ES-I3 (cell line): ENCODE data around the gene SH3BGRL3.

Experiments
- H3K36me3 ChIP-seq: 2 replicates; pipeline ENCODE4 v1.6.1; 2013; ENCODE audit warnings: mild to moderate bottlenecking, low read length, control low read depth, moderate library complexity; ENCODE audit not compliant: insufficient read depth
- H3K4me1 ChIP-seq: 2 replicates; pipeline ENCODE4 v1.6.1; 2013; ENCODE audit warnings: mild to moderate bottlenecking, control low read depth, low read length; ENCODE audit not compliant: insufficient read depth
- H3K9ac ChIP-seq: 2 replicates; pipeline ENCODE4 v1.6.1; 2013; ENCODE audit warnings: low read depth, mild to moderate bottlenecking, low read length, moderate library complexity
- H3K9me3 ChIP-seq: 2 replicates; pipeline ENCODE4 v1.6.1; 2013; ENCODE audit warnings: mild to moderate bottlenecking, low read length, moderate library complexity; ENCODE audit not compliant: control insufficient read depth, insufficient read depth

The SH3BGRL3 gene

GRCh38 chr1:26268290-26269197 is 11.3 kb upstream of the SH3BGRL3 start:
- no peaks in the 10 kb centered on the region for H3K4me1 ChIP-seq
- peaks cover 42% of the 10 kb centered on the region for H3K36me3 ChIP-seq
- no peaks in the 10 kb centered on the region; the same call in 1 of the 2 replicates for H3K9me3 ChIP-seq
- H3K9ac ChIP-seq, result no peak overlapping the region

DNA sequence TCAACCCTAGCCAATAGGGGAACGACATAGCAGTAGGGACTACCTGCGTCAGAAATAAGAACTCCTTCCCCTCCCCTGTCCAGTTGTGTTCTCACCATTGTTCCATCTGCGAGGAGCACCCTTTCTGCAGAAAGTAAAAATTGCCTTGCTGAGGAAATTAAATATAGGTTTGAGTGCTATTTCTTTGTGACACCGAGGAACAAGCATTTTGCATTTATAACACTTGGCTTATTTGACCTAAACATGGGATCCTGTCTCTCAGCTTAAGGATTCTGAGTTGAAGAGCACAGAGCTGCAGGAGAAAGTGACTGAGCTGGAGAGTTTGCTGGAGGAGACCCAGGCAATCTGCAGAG is 10.7 kb upstream of the SH3BGRL3 start:
- Histone ChIP-seq H3K4me1 (no peaks in the 10 kb centered on the region), H3K36me3 (peaks cover 42% of the 10 kb centered on the region), H3K9ac (no peak overlapping the region), H3K9me3 (no peaks in the 10 kb centered on the region; the same call in 1 of the 2 replicates)

DNA sequence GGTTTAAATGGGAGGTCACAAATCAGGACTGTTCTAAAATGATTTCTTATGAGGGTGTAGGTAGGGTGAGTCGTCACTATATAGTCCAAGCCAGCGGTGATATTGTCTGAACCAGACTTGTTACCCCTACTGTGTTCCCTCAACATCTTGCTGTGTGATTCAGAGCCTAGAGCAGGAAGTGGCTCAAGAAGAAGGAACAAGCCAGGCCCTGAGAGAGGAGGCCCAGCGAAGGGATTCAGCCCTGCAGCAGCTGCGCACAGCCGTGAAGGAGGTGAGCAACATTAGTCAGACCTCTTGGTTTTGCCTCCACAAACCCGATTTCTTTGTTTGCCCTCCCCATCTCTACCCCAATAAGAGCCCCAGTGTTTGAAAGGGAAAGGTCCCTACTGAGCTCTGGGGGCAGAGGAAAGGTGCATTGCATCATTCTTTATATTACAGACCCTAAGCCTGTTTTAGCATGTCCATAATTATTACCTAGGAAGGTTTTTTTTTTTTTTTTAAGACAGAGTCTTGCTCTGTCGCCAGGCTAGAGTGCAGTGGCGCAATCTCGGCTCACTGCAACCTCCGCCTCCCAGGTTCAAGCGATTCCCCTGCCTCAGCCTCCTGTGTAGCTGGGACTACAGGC is 5.0 kb upstream of the SH3BGRL3 start:
- Histone ChIP-seq H3K36me3 (peaks cover 38% of the 10 kb centered on the region), H3K9ac (no peak overlapping the region), H3K4me1 (peaks cover 9% of the 10 kb centered on the region; the same call in 1 of the 2 replicates), H3K9me3 (no peaks in the 10 kb centered on the region)

DNA sequence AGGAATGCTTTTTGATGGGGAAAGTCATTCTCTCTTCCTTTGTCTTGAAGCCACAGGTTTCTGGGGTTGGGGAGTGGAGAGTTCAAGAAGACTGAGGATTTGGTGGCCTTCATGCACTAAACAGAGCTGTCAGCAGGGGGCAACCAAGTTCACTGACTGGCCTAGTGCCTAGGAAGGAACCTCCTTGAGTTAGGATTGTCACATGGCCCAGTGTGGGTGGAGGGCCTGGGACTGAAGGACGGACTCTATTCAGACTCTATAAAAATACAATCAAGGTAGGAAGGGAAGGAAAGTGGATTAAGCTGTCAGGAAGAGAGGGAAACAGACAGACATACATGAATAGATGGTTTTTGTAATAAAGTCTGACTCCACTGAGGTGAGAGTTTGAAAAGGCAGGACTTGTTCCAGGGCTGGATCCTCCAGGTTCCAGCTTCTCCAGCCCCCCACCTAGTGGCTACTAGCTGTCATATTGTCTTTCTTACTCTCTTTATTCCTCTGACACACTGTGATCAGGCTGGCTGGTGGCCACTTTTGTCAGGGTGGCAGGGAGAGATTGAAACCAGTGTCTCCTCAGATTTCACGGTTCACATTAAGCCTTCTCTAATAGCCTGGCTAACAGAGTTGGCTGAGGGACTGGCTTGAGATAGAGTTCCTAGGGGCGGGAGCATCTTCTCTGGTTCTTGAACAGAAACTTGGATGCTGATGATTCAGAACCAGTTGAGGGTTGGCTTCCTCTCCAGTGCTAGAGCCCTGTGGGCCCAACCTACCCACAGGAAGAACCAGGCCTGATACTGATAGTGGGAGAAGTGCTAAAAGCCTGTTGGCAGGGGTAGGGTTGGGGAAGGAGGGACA is 4.1 kb upstream of the SH3BGRL3 start:
- Histone ChIP-seq H3K9me3 (no peaks in the 10 kb centered on the region), H3K4me1 (peaks cover 9% of the 10 kb centered on the region; the same call in 1 of the 2 replicates), H3K9ac (no peak overlapping the region), H3K36me3 (peaks cover 30% of the 10 kb centered on the region)

DNA sequence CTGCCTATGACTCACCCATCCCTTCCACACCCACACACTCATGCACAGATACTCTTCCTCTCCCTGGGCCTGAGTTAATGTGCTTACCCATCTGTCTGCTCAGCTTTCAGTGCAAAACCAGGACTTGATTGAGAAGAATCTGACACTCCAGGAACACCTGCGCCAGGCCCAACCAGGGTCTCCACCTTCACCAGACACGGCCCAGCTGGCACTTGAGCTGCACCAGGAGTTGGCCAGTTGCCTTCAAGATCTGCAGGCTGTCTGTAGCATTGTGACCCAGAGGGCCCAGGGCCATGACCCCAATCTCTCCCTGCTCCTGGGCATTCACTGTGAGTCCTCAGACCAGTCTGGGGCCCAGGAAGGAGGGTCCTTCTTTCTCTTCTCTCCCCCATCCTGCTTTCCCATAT is 3.5 kb upstream of the SH3BGRL3 start:
- peaks cover 14% of the 10 kb centered on the region for H3K4me1 ChIP-seq
- no peaks in the 10 kb centered on the region for H3K9me3 ChIP-seq
- H3K9ac ChIP-seq, result no peak overlapping the region
- H3K36me3 ChIP-seq, result peaks cover 25% of the 10 kb centered on the region

- peaks cover 19% of the 10 kb centered on the region for H3K36me3 ChIP-seq
- no peak overlapping the region for H3K9ac ChIP-seq
- H3K9me3 ChIP-seq, result no peaks in the 10 kb centered on the region
- peaks cover 18% of the 10 kb centered on the region for H3K4me1 ChIP-seq
Measured at GRCh38 chr1:26277261-26277661, 2.6 kb upstream of the SH3BGRL3 start.

- no peak overlapping the region for H3K9ac ChIP-seq
- peaks cover 18% of the 10 kb centered on the region for H3K4me1 ChIP-seq
- peaks cover 19% of the 10 kb centered on the region for H3K36me3 ChIP-seq
- H3K9me3 ChIP-seq, result no peaks in the 10 kb centered on the region
Measured at GRCh38 chr1:26277719-26278118, 2.2 kb upstream of the SH3BGRL3 start.

- Histone ChIP-seq H3K4me1 (peaks cover 18% of the 10 kb centered on the region), H3K9me3 (no peaks in the 10 kb centered on the region), H3K9ac (no peak overlapping the region), H3K36me3 (peaks cover 16% of the 10 kb centered on the region)
Measured at GRCh38 chr1:26278303-26278702, 1.6 kb upstream of the SH3BGRL3 start.

- peaks cover 18% of the 10 kb centered on the region for H3K4me1 ChIP-seq
- H3K9me3 ChIP-seq, result no peaks in the 10 kb centered on the region
- peak overlapping the region; percentile 65 for H3K9ac ChIP-seq
- H3K36me3 ChIP-seq, result peaks cover 16% of the 10 kb centered on the region
Measured at GRCh38 chr1:26278724-26279455, 996 bp upstream of the SH3BGRL3 start.

DNA sequence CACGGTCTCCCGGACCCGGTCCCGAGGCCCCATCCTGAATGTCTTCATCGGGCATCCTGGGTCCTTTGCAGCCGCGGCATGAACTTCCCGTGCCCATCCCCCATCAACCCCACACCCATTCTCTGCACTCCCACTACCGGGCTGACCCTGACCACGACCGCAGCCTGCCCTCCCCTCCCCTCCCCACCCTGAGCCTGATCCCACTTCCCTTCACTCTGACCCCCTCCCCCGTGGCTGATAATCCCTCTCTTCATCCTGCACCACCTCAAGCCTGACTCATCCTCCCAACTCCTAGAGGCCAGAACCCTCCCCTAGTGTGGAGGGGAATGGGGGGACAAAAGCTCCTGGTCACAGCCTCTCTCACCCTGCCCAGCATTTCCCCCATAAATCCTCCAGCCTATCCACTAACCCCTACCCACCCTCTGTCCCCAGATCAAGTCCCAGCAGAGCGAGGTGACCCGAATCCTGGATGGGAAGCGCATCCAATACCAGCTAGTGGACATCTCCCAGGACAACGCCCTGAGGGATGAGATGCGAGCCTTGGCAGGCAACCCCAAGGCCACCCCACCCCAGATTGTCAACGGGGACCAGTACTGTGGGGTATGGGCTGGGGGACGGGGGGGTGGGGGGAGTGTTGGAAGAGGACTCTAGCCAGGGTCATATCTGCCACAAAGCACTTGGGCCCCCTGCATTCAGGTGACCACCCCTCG is 602 bp downstream of the SH3BGRL3 start:
- H3K4me1 ChIP-seq, result peaks cover 21% of the 10 kb centered on the region
- peak overlapping the region; percentile 65 for H3K9ac ChIP-seq
- H3K36me3 ChIP-seq, result peaks cover 10% of the 10 kb centered on the region

GRCh38 chr1:26281091-26281958 is 1.4 kb downstream of the SH3BGRL3 start:
- Histone ChIP-seq H3K4me1 (peaks cover 17% of the 10 kb centered on the region), H3K9ac (no peak overlapping the region), H3K36me3 (peaks cover 10% of the 10 kb centered on the region), H3K9me3 (no peaks in the 10 kb centered on the region)

More for the DNA sequence above, 602 bp downstream of the SH3BGRL3 start:
- H3K9me3 ChIP-seq, result no peaks in the 10 kb centered on the region

DNA sequence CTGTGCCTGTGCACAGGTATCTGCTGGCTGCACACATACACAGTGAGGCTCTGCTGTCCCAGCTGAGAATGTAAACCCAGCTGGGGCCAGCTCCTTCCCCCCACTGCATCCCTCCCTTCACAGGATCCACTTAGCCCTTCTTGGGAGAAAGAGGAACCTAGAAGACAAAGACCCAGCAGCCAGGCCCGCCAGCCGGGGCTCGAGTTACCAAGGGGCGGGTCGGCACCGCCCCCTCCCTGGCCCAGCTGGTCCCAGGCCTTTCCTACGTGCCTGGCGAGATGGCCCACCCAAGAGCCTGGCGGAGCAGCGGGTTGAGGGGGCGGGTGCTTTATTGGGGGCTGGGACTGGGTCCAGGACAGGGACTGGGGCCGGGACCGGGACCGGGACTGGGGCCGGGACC is 2.1 kb downstream of the SH3BGRL3 start:
- peaks cover 17% of the 10 kb centered on the region for H3K4me1 ChIP-seq
- peaks cover 3% of the 10 kb centered on the region for H3K36me3 ChIP-seq
- no peaks in the 10 kb centered on the region for H3K9me3 ChIP-seq
- H3K9ac ChIP-seq, result no peak overlapping the region
